ENCODE measurements around the gene SHISA6.

The SHISA6 gene

DNA sequence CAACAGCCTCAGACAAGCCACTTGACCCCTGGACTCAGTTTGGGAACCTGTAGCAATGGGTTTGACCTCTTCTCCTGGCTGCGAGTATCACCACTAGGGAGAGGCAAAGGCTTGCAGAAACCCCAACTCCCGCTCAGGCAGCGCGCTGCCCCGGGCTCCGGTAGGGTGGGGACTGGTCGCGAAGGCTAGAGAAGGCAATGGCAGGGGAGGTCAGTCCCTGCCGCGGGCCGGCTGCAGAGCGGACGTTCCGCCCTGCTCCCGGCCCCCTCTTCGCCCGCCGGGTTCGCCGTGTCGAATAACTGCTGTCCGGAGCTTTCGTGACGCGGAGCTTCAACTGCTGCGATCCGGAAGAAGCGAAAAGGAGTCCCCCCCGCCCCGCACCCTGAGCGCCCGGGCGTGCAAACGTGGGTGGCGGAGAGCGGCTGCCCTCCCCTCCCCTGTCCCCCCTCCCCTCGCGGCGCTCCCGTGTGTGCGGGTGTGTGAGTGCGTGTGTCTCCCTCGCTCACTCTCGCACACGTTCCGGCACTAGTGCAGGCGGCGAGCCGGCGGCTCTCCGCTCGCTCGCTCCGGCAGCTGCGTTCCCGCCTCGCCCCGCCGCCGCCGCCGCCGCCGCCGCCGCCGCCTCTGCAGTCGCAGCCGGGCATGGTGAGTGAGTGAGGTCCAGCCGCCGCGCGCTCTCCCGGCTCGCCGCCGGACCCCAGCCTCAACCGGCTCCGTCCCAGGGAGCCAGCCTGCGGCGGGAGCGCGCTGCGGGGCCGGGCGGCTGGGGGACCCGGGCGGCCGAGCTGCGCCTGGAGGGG lies 772 bp upstream of the SHISA6 start:
- no peak overlapping the region for H4K8ac ChIP-seq (ENCODE audit: low read depth, low read length)
- H2BK15ac ChIP-seq (replicated peaks; ENCODE audit: low read depth) = no peak overlapping the region
- peak overlapping the region; percentile 89 for H3K56ac ChIP-seq (ENCODE audit: low read length)
- H3K4me3 ChIP-seq (ENCODE audit: low read length) = peak overlapping the region; percentile 44
- H2AK5ac ChIP-seq (ENCODE audit: low read length) = no peak overlapping the region
- H2BK120ac ChIP-seq (ENCODE audit: low read depth, low read length) = no peak overlapping the region
- no peaks in the 10 kb centered on the region for H3K79me2 ChIP-seq (ENCODE audit: control insufficient read depth, insufficient read depth, low read length)
- H4K5ac ChIP-seq (ENCODE audit: low read length) = no peak overlapping the region
- H3K36me3 ChIP-seq (ENCODE audit: control insufficient read depth, insufficient read depth, low read length) = no peaks in the 10 kb centered on the region
- no CpG with 5 or more reads among the region's 90 CpGs for WGBS (ENCODE audit: extremely low coverage, insufficient coverage, low lambda C conversion rate)
- H3K18ac ChIP-seq (ENCODE audit: low read length) = peak overlapping the region; percentile 69
- H3K4me2 ChIP-seq (ENCODE audit: low read length) = peak overlapping the region; percentile 73
- H2BK5ac ChIP-seq (ENCODE audit: low read length) = no peak overlapping the region
- H3K9ac ChIP-seq (ENCODE audit: low read length) = peak overlapping the region; percentile 61
- H3K23ac ChIP-seq (ENCODE audit: low read length) = no peak overlapping the region
- H3K4ac ChIP-seq (ENCODE audit: low read depth, low read length) = no peak overlapping the region
- peak; percentile 71 for DNase-seq
- no peak overlapping the region for H3K27ac ChIP-seq (ENCODE audit: low read depth, low read length)
- H3K4me1 ChIP-seq (ENCODE audit: control insufficient read depth, low read depth, low read length) = peaks cover 12% of the 10 kb centered on the region
- no peaks in the 10 kb centered on the region for H3K79me1 ChIP-seq (ENCODE audit: low read length)
- H3K27me3 ChIP-seq (ENCODE audit: insufficient read depth, low read length, poor library complexity) = peaks cover 10% of the 10 kb centered on the region

GRCh38 chr17:11241611-11242226 lies 706 bp downstream of the SHISA6 start:
- H3K9ac ChIP-seq (ENCODE audit: low read length) = peak overlapping the region; percentile 31
- peaks cover 10% of the 10 kb centered on the region for H3K27me3 ChIP-seq (ENCODE audit: insufficient read depth, low read length, poor library complexity)
- H2AK5ac ChIP-seq (ENCODE audit: low read length) = no peak overlapping the region
- H2BK15ac ChIP-seq (replicated peaks; ENCODE audit: low read depth) = no peak overlapping the region
- peak; percentile 55 for DNase-seq
- H3K18ac ChIP-seq (ENCODE audit: low read length) = no peak overlapping the region
- no peak overlapping the region for H4K5ac ChIP-seq (ENCODE audit: low read length)
- peak overlapping the region; percentile 77 for H3K56ac ChIP-seq (ENCODE audit: low read length)
- no peaks in the 10 kb centered on the region for H3K79me2 ChIP-seq (ENCODE audit: control insufficient read depth, insufficient read depth, low read length)
- H2BK120ac ChIP-seq (ENCODE audit: low read depth, low read length) = no peak overlapping the region
- WGBS (ENCODE audit: extremely low coverage, insufficient coverage, low lambda C conversion rate) = no CpG with 5 or more reads among the region's 58 CpGs
- H3K23ac ChIP-seq (ENCODE audit: low read length) = no peak overlapping the region
- no peaks in the 10 kb centered on the region for H3K79me1 ChIP-seq (ENCODE audit: low read length)
- H4K8ac ChIP-seq (ENCODE audit: low read depth, low read length) = no peak overlapping the region
- no peak overlapping the region for H3K4ac ChIP-seq (ENCODE audit: low read depth, low read length)
- H3K36me3 ChIP-seq (ENCODE audit: control insufficient read depth, insufficient read depth, low read length) = no peaks in the 10 kb centered on the region
- peaks cover 12% of the 10 kb centered on the region for H3K4me1 ChIP-seq (ENCODE audit: control insufficient read depth, low read depth, low read length)
- H3K4me3 ChIP-seq (ENCODE audit: low read length) = no peak overlapping the region
- H3K4me2 ChIP-seq (ENCODE audit: low read length) = peak overlapping the region; percentile 19
- H3K27ac ChIP-seq (ENCODE audit: low read depth, low read length) = no peak overlapping the region
- H2BK5ac ChIP-seq (ENCODE audit: low read length) = no peak overlapping the region

- no peak overlapping the region for H4K8ac ChIP-seq (ENCODE audit: low read depth, low read length)
- no peak overlapping the region for H3K56ac ChIP-seq (ENCODE audit: low read length)
- no peak overlapping the region for H3K4me2 ChIP-seq (ENCODE audit: low read length)
- no peak overlapping the region for H3K18ac ChIP-seq (ENCODE audit: low read length)
- H3K4me3 ChIP-seq (ENCODE audit: low read length) = no peak overlapping the region
- no peak overlapping the region for H2BK120ac ChIP-seq (ENCODE audit: low read depth, low read length)
- no peaks in the 10 kb centered on the region for H3K36me3 ChIP-seq (ENCODE audit: control insufficient read depth, insufficient read depth, low read length)
- H3K4ac ChIP-seq (ENCODE audit: low read depth, low read length) = no peak overlapping the region
- no peak overlapping the region for H2BK15ac ChIP-seq (replicated peaks; ENCODE audit: low read depth)
- no CpG with 5 or more reads among the region's 9 CpGs for WGBS (ENCODE audit: extremely low coverage, insufficient coverage, low lambda C conversion rate)
- H3K23ac ChIP-seq (ENCODE audit: low read length) = no peak overlapping the region
- no peak overlapping the region for H2AK5ac ChIP-seq (ENCODE audit: low read length)
- peaks cover 12% of the 10 kb centered on the region for H3K4me1 ChIP-seq (ENCODE audit: control insufficient read depth, low read depth, low read length)
- no peaks in the 10 kb centered on the region for H3K79me1 ChIP-seq (ENCODE audit: low read length)
- no peak overlapping the region for H3K9ac ChIP-seq (ENCODE audit: low read length)
- no peaks in the 10 kb centered on the region for H3K79me2 ChIP-seq (ENCODE audit: control insufficient read depth, insufficient read depth, low read length)
- peak; percentile 45 for DNase-seq
- H4K5ac ChIP-seq (ENCODE audit: low read length) = no peak overlapping the region
- no peak overlapping the region for H3K27ac ChIP-seq (ENCODE audit: low read depth, low read length)
- H2BK5ac ChIP-seq (ENCODE audit: low read length) = no peak overlapping the region
- H3K27me3 ChIP-seq (ENCODE audit: insufficient read depth, low read length, poor library complexity) = peaks cover 10% of the 10 kb centered on the region
Observed at GRCh38 chr17:11242411-11242810, 1.4 kb downstream of the SHISA6 start.

DNA sequence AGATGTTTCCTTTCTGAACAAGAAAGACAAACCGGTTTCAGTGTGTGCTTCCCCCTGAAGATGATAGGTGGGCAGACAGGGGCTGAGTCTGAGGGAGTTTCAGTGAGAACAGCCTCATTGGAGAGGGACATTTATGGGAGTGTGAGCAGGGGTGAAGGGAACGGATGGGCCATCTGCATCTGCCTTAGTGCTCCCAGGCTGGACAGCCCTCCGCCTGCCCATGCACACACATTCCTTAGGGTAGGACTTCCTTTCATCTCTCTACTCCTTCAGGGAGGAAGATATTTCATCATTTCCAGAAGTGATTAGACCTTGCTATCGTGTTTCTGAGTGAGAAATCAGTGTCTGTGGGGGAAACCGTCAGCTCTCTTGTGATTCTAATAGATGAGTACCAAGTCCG lies 3.8 kb downstream of the SHISA6 start:
- Histone ChIP-seq H3K4me2 (ENCODE audit: low read length) (no peak overlapping the region), H3K36me3 (ENCODE audit: control insufficient read depth, insufficient read depth, low read length) (no peaks in the 10 kb centered on the region), H3K27me3 (ENCODE audit: insufficient read depth, low read length, poor library complexity) (peaks cover 8% of the 10 kb centered on the region), H3K79me2 (ENCODE audit: control insufficient read depth, insufficient read depth, low read length) (no peaks in the 10 kb centered on the region), H3K56ac (ENCODE audit: low read length) (no peak overlapping the region), H2BK15ac (replicated peaks; ENCODE audit: low read depth) (no peak overlapping the region), H3K23ac (ENCODE audit: low read length) (no peak overlapping the region), H3K79me1 (ENCODE audit: low read length) (no peaks in the 10 kb centered on the region), H3K18ac (ENCODE audit: low read length) (no peak overlapping the region), H4K8ac (ENCODE audit: low read depth, low read length) (no peak overlapping the region), H3K9ac (ENCODE audit: low read length) (no peak overlapping the region), H4K5ac (ENCODE audit: low read length) (no peak overlapping the region), H3K4me3 (ENCODE audit: low read length) (no peak overlapping the region), H3K4me1 (ENCODE audit: control insufficient read depth, low read depth, low read length) (peaks cover 1% of the 10 kb centered on the region), H3K4ac (ENCODE audit: low read depth, low read length) (no peak overlapping the region), H3K27ac (ENCODE audit: low read depth, low read length) (no peak overlapping the region), H2AK5ac (ENCODE audit: low read length) (no peak overlapping the region), H2BK5ac (ENCODE audit: low read length) (no peak overlapping the region), H2BK120ac (ENCODE audit: low read depth, low read length) (no peak overlapping the region)
- no CpG with 5 or more reads among the region's 6 CpGs for WGBS (ENCODE audit: extremely low coverage, insufficient coverage, low lambda C conversion rate)
- no peak for DNase-seq

DNA sequence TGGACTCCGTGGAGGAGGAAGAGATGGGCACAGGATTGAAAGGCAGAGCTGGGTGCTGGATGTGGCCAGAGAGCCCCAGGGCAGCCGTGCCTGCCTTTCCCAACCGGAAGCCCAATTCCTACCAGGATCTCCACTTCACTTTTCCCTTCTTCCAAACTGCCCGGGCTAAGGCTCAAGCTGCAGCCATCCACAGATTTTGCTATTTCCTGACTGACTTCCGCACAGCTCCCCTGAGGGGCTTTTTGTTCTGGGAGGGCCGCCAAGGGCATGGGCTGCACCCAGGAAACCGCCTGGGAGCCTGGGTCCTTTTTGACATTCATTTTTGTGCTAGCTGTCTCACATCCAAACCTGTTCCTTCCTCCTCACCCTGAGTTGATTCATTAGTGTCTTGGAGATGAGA lies 4.2 kb downstream of the SHISA6 start:
- no peak overlapping the region for H2BK120ac ChIP-seq (ENCODE audit: low read depth, low read length)
- no peak overlapping the region for H2AK5ac ChIP-seq (ENCODE audit: low read length)
- H3K18ac ChIP-seq (ENCODE audit: low read length) = no peak overlapping the region
- H3K79me1 ChIP-seq (ENCODE audit: low read length) = no peaks in the 10 kb centered on the region
- WGBS (ENCODE audit: extremely low coverage, insufficient coverage, low lambda C conversion rate) = no CpG with 5 or more reads among the region's 7 CpGs
- H3K56ac ChIP-seq (ENCODE audit: low read length) = no peak overlapping the region
- no peak overlapping the region for H3K23ac ChIP-seq (ENCODE audit: low read length)
- no peak overlapping the region for H4K5ac ChIP-seq (ENCODE audit: low read length)
- H2BK5ac ChIP-seq (ENCODE audit: low read length) = no peak overlapping the region
- H2BK15ac ChIP-seq (replicated peaks; ENCODE audit: low read depth) = no peak overlapping the region
- no peak overlapping the region for H3K9ac ChIP-seq (ENCODE audit: low read length)
- no peaks in the 10 kb centered on the region for H3K36me3 ChIP-seq (ENCODE audit: control insufficient read depth, insufficient read depth, low read length)
- no peak overlapping the region for H3K4me2 ChIP-seq (ENCODE audit: low read length)
- peaks cover 8% of the 10 kb centered on the region for H3K27me3 ChIP-seq (ENCODE audit: insufficient read depth, low read length, poor library complexity)
- no peak for DNase-seq
- no peaks in the 10 kb centered on the region for H3K4me1 ChIP-seq (ENCODE audit: control insufficient read depth, low read depth, low read length)
- H3K27ac ChIP-seq (ENCODE audit: low read depth, low read length) = no peak overlapping the region
- no peak overlapping the region for H3K4me3 ChIP-seq (ENCODE audit: low read length)
- no peaks in the 10 kb centered on the region for H3K79me2 ChIP-seq (ENCODE audit: control insufficient read depth, insufficient read depth, low read length)
- H3K4ac ChIP-seq (ENCODE audit: low read depth, low read length) = no peak overlapping the region
- no peak overlapping the region for H4K8ac ChIP-seq (ENCODE audit: low read depth, low read length)
